HuH-7.5 (cell line): ENCODE measurements around the gene RBM15.

Experiments used
- DNase-seq: peaks from one replicate; pipeline ENCODE4 v3.0.0; 2011; ENCODE audit warnings: low spot score

RBM15 gene

DNA sequence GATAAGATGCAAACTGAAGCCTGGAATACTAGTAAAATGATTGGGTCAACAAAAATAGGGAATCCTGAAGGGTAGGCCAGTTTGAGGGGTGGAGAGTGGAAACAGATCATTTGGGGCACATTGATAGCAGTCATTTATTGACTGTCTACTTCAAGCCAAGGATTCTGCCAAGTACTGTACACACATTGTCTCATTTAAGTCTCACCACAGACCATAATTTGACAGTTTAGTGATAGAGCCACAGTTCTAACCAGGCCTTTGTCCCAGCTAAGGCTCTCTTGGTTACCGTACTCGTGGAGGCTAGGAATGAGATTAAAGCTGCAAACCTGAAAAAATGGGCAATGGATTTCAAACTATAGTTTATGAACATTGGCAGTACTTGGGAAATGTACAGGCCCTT is 11.2 kb downstream of the RBM15 start:
- DNase-seq = no peak

DNA sequence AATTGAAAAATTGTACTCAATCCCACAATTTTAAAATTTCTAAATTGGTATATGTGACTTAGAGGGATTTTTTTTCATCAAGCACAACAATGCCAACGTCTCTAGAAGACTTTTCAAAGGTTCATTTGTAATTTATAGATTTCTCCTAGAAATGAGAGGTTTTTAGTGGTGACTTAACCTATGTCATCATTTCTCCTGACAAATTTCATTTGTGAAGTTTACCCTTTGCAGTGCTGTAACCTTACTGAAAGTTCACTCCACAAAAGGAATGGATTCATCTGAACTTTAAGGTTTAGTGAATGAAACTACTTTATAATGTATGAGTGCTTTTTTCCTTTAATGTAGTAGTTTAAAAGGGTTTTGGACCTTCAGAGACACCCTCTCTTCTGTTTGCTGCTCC is 16.1 kb downstream of the RBM15 start:
- no peak for DNase-seq

DNA sequence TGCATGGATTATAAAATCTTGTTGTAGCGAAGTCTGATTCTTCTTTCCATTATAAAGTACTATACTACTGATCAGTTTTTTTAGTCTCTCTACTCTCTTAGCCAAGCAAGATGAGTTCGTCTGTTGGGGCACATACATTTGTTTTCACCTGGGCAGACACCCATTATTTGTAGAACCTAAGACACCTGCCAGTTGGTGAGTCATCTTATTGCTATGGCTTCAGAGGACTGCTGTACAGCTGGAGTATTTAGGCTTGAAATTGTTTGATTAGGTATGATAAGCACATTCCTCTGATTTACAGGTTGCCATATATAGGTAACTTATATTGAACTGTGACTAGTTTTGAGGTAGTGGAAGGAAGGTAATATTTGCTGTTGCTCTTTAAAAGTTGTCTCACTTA is 17.2 kb downstream of the RBM15 start:
- DNase-seq = no peak

DNA sequence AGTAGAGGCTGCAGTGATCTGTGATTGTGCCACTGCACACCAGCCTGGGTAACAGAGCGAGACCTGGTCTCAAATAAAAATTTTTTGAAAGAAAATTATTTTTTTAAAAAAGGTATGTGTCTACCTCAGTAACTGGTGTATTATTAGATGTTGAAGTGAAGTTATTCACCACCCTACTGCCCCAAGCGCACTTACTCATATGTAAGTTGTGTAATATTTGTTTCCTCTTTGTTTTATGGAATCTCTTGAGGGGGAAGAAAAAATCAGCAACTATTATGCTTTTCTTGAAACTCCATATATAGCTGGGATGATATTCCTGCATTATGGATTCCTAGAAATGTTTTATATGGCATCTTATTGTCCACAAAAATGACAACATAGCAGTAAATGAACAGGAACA is 21.3 kb downstream of the RBM15 start:
- DNase-seq = no peak

DNA sequence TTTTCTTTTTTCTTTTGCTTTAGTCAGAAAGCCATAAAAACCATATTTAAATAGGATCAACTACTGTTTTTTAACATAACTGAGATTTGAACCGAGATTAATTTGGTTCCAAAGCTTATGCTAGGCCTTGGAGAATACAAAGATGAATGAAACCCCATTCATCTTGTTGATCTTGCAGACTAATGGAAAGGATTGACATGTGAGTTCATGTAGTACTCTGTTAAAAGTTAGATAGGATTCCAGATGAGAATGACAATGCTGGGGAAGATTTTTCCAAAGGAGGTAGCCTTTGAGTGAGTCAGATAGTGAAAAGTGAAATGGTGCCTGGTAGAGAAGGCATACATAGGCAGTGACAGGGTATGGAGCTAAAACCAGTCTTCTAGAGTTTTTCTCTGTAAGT is 22.7 kb downstream of the RBM15 start:
- DNase-seq = no peak

DNA sequence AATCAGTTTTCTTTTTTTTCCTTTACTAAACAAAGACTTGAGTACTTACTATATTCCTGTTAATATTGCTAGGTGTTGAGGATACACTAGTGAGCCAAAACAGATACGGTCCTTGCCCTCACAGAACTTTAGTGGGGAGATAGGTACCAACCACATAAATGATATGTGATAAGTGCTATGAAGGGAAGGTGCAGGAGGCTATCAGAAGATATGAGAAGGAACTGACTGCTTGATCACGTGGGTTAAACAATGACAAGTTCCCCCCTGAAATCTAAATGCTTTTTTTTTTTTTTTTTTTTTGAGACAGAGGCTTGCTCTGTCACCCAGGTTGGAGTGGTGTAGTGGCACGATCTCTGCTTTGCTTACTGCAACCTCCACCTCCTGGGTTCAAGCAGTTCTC is 25.0 kb downstream of the RBM15 start:
- no peak for DNase-seq

DNA sequence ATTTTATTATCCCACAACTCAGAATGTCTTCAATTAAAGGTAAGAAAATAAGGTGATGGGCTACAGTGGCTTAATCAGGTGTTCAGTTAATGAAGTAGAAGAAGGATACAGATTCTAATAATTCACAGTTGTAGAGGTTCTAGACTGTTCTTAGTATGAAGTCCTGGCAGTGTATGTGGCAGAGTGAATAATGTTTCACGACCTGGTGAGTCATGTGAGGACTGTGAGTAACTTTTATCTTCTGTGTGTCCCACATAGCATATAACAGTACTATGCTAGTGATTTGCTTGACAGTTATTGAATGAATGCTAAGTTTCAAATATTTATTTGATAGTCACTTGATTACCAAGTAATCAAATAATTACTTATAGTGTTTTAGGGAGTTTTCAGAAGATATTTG is 31.6 kb downstream of the RBM15 start:
- no peak for DNase-seq

DNA sequence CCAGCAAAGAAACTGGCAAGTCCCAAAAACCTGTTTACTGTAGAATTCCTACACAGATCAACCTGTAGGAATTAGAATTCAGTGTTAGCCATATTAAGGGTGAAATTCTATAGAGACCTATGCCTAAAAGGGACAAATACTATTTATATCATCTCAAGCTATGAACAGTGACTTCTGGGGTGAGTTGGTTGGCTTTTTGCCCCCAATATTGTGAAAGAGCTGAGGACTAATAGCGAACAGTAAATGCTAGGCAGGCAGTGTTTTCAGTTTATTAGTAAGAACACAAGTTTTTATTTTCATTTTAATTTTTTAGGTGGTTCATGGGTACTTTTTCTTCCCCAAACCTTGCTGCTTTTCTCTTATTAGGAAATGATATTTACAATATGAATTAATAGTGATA is 36.3 kb downstream of the RBM15 start:
- DNase-seq = no peak

DNA sequence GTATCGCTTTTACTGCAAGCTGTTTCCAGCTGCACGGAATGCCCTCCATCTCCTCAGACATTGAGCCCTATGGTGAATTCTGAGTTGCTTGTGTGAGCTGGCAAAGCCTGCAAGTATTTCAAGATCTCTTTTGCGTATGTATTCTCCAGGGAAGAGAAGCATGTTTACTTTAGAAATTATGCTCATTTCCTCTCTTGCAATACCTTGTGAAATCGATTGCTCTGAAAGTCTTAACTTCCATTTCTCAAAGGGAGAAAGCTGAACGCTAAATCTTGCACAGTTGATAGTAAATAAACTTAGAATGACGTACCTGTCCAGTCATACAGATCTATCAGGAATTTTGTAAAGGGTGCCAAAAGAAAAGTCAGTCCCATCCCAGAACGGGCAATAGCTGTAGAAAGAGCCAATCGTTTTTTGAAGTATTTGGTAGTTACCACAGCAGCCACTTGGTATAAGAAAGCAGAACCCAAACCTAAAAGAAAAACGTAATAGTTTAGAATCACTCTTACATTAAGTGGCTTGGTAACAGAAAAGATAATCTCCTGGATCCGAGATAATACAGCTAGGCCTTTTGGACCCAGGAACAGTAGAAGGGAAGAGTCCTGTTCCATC is 41.6 kb downstream of the RBM15 start:
- DNase-seq = no peak

DNA sequence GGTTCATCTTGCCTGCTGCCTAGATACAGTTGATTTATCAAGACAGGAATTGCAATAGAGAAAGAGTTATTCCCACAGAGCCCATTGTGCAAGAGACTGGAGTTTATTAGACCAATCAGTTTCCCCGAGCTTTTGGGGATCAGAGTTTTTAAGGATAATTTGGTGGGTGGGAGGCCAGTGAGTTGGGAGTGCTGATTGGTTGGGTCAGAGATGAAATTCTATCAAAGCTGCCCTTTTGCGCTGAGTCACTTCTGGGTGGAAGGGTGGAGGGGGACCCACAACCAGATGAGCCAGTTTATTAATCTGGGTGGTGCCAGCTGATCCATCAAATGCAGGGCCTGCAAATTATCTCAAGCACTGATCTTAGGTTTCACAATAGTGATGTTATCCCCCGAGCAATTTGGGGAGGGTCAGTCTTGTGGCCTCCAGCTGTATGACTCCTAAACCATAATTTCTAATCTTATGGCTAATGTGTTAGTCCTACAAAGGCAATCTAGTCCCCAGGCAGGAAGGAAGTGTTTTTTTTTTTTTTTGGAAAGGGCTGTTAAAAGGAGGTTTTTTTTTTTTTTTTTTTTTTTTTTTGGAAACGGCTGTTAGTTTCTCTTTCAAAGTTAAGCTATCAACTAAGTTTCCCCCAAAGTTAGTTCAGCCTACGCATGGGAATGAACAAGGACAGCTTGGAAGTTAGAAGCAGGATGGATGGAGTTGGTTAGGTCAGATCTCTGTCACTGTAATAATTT is 44.2 kb downstream of the RBM15 start:
- DNase-seq = no peak

DNA sequence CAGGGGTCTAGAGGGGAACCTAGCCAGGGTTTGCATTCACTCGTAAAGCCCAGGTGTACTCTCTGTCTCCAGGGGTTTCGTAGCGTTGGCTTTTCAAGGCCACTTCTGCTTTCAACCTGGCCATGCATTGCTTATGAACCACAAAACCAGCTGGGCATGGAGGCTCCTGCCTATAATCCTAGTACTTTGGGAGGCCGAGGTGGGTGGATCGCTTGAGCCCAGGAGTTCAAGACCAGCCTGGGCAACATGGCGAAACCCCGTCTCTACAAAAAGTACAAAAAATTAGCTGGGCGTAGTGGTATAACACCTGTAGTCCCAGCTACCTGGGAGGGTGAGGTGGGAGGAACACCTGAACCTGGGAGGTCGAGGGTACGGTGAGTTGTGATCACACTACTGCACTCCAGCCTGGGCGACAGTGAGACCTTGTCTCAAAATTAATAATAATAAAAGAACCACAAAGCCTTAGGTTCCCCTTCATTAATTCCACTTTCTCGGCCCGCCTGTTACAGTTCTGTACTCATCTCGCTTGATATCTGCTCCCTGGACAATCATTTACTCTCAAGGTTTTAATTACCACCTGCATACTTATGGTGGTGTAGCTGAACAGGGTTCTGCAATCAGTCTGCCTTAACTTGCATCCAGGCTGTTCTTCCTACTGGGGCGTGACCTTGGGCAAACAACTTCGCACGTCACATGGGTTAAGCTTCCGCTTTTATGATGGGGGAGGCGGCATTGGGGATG is 45.6 kb downstream of the RBM15 start:
- DNase-seq = no peak

DNA sequence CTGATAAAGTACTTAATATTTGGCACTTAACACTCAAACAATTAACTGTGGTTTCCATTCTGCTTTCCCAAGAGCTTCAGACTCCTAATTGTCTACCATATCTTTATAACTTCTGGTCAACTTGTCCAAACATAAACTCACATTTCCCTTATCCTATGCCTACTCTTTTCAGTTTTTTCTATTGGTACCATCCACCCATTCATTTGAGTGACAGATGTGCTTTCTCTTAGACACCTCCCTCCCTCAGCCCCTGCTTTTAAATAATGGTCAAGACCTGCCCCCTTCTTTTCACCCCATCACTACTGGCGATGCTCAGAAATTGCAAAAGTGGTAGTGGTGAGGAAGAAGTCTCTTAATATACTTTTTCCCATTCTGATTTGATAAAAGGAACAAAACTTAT is 46.2 kb downstream of the RBM15 start:
- DNase-seq = no peak

DNA sequence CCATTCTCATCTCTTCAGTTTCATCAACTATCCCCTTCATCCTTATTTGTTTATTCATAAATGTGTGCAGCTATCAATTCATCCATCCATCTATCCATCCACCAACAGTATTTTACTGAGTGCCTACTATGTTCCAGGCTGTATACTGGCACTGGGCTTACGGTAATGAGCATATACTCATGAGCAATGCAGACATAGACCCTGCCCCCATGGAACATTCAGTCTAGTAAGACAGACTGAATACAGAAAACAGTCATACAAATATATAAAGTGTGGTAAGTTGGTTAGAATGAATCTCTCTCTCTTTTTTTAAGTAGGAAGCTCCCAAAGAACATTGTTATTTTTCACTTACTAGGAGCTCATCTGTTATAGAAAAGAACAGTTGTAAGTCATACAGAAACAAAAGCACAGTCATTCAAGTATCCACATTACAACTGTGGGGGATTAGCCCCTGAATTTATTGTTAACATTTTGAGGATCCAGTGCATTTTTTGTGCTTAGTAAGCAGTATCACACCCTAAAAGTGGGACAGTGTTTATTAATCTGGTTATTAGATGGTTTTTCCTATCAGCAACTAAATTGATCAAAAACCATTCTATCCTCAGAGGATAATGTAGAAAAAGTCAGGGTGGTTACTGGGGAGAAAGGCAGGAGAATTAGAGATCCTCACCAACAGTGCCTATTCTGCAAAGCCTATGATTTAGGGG is 48.0 kb downstream of the RBM15 start:
- no peak for DNase-seq

DNA sequence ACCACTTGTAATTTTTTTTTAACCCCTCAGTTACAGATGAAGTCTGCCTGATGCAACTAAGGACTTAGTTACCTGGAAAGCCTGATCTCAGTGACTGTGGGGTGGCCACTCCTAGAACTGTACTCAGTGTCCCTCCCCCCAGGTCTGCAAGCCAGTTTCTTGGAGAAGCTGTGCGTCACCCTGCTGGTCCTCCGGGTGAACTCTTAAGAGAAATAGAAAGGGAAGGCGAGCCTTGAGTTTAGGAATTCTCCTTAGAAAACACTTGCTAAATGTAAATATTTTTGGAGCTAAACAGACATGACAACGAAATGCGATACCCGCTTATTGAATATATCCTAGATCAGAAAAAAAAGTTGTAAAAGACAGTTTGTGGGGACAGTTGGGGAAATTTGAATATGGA is 50.9 kb downstream of the RBM15 start:
- no peak for DNase-seq

DNA sequence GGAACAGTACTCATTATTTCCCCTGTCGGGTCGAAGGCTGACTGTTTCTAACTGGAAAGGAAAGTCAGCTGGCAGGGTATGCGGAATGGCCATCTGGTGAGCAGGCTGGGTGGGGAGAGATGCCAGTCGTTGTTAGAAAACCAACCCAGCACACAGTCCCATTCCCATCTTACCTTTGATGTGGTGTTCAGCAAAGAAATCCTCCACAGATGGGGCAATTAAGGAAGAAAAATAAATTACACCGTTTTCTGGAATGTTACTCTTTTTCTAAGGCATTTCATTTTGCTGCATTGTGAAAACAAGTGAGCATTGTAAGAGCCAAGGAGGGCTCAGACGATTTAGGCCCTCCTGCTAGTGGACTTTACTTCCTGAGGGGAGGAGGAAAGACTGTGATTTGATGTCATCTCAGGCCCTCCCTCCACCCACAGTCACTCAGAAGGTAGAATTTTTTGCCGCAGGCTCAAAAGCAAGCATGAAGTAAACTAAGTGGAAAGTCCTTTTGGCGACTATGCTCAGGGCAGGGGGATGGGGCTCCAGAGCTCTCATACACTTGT is 51.6 kb downstream of the RBM15 start, which contains the start of gene SLC16A4:
SLC16A4 (minus strand) TSS at position 335 of the 554 bp plus-strand sequence. CDS start 1,703 bp downstream, outside the sequence.
- DNase-seq = no peak

DNA sequence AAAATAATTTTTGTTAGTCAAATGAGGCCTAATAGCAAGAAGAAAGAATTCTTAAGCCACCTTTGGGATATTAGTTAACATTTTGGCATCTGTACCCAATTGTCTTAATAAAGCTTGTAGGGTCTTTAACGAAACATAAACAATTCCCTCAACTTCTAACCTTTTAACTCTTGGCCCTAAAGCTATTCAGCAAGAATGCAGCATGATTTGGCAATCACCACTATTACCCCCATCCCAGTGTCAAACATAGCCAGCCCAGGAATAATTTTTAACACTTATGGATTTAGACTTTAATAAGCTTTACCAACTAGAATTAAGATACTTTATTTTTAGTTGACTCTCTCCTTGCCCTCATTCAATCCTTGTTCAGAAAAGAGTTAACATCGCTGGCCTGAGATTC is 54.1 kb downstream of the RBM15 start:
- DNase-seq = no peak

DNA sequence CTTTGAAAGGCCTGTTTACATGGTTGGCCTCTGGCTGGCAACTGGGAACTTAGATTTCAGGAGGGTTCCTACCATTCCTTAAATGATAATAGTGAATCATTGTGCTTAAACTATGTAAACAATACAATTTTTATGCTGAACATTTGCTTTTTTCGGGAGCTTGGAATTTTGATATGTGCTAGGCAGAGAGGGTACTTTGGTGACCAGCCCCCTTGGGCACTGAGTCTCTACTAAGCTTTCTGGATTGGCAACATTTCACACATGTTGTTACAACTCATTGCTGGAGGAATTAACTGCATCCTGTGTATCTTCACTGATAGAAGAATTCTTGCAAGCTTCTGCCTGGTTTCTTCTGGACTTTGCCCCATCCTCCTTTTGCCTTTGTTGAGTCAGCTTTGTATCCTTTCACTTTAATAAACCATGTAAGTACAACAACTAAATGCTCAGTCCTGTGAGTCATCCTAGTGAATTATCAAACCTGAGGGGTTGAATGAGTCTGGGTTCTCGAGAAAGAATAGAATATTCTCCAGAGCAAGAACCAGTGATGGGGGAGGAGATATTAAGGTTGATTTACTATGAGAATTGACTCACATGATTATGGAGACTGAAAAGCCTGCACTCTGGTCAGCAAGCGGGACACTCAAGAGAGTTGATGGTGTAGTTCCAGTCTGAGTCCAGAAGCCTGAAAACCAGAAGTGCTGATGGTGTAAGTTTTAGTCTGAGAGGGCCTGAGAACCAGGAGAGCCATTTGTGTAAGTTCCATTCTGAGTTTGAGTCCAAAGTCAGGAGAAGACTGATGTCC is 54.7 kb downstream of the RBM15 start:
- DNase-seq = no peak

DNA sequence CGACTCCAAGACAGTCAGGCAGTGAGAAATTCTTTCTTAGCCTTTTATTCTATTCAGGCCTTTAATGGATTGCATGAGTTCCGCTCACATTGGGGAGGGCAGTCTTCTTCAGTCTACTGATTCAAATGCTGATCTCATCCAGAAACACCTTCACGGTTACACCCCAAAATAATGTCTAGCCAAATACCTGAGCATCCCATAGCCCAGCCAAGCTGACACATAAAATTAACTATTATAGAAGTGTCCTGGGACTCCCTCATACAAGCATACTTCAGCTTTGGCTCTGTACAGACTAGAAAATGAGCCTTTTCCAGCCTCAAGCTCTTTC is 55.3 kb downstream of the RBM15 start:
- DNase-seq = no peak
